Measurements from ENCODE around the gene SENP8.
"Not testable (repeated sequence)": the region's sequence is repeated elsewhere in the genome, so short reads cannot be mapped to it uniquely, and the experiment has no call there.

The SENP8 gene

DNA sequence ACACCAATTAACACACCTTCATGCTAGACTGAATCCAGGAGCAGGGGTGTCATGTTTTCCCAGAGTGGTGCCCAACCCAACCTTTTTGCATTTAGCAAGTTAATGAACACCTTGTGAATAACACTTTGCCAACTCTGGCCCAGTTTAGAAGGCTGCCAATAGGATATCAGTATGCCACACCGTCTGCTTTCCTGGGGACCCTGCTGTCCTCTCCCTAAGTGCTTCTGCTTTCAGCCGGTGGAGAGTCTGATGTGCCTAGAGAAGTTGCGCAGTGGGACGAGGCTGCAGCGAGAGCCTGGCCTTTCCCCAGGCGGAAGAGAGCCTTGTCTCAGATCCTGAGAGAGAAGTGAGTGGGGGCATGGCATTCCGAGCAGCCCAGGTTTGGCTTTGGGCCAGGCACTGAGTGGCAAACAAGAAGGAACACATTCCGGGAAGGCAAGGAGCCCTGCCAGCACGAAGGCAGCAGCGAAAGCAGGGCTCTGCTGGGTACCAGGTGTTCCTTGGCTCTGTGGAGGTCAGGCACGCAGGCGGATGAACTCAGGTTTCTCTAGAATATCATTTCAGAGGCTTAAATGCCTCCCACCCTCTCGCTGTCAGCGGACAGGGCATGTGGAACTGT lies 36.9 kb downstream of the SENP8 start:
- no peak for DNase-seq (ENCODE audit: low read depth in 2 of 2)

DNA sequence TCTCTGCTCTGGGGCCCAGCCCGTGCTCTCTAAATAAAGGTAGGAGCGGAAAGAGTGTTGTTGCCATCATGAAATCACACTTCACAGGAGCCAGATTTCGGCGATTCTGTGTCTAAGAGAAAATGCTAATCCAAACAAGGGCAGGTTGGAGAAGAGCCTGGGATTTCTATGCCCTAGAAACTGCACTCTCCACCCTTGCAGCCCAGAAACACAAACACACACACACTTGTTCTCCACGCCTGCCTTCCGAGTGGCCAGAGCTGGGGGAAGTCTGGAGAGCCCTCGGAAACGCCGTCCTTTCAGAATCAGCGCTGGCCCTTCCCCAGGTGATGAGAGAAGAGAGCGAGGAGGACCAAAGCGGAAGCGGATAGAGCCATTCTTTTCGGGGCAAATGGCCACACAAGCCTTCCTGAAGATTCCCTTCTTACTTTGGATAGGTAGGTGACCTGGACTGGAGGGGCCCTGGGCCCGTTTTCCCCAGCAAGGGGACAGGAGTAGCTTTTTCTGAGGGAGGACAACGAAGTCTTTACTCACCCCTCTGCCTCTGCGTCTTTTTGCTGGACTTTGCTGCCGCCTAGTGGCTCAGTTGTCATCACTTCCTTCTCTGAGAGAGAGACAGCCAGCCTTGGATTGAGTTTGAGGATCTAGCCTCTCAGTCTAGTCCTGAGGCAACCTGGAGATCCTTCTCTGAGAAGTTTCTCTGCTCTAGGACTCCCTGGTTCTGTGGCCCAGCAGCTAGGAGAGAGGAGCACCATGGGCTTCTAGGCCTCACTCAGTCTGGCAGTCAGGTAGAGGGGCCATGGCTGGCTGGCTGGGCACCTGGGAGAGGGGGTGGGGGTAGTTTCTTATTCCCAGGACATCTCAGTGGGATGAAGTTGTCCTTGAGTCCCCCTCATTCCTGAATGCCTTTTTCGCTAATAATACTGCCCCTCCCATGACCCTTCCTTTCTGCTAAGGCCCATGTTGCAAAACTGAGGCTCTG lies 37.7 kb downstream of the SENP8 start:
- peak; percentile 61 to 67 for DNase-seq (ENCODE audit: low read depth in 2 of 2)

DNA sequence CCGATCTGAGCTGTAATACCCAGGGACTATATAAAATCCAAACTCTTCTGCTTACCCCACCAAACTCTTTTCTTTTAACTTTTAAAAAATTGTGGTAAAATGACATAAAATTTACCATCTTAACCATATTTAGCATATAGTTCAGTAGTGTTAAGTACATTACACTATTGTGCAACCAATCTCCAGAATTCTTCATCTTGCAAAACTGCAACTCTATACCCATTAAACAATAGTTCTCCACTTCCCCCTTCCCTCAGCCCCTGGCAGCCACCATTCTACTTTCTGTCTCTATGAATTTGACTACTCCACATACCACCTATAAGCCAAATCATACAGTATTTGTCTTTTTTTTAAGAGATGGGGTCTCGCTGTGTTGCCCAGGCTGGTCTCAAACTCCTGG lies 38.7 kb downstream of the SENP8 start:
- no peak for DNase-seq (ENCODE audit: low read depth in 2 of 2)

DNA sequence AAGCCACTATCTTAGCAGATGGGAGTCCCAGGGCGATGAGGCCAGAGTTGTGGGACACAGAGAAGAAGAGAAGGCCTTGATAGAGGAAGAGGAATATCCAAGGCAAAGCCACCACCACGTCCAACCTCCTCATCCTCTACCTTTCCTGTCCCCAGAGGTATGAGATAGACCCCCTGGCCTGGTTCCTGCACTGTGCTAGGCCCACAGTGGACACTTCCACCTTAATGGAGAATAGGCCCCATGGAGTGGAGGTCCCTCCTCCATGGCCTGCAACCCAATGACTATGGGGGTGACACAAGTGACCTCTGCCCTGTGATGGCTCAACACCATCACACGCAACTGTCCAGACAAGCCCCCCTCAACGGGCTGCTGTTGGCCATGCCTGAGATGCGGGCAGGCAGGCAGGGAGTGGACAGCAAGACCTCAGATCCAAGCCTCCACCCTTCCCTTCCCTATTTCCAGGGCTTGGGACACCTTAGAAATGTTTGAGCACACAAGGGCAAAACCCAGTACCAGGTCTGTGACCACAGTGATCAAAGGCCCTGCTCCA lies 42.6 kb downstream of the SENP8 start:
- DNase-seq (ENCODE audit: low read depth in 2 of 2): no peak

DNA sequence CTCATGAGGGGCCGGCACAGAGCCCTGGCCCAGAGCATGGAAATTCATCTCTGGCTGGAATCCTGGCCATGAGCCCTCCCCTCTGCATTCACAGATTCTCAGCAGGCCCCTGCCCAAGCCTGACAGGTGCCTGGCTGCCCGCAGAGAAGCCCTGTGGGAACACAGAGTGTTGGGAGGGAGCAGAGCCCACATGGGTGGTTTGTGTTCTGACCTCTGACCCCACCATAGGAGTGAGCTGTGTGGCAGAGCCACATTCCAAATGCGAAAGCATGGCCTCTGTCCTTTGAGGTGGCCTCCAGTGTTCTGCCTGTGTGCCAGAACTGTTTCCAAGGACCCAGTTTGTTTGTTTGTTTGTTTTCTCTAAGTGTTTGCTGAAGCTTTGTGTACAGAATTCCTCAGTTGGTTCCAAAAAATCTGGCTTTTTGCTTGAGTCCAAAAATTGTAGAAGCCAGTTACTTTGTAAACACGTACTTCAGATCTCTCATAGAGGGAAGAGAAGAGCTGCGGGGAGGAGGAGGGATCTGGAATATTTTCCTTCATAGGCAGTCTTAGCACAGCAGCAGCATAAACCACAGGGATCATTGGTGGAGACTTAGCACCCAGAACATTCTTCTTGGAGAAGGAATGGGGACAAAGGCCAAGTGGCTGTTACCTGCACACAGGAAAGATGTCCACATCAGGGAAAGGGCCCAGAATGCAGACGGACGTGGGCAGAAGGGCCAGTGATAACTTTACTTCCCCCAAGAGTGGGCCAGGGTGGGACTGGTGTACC lies 43.3 kb downstream of the SENP8 start:
- DNase-seq (ENCODE audit: low read depth in 2 of 2): no peak

DNA sequence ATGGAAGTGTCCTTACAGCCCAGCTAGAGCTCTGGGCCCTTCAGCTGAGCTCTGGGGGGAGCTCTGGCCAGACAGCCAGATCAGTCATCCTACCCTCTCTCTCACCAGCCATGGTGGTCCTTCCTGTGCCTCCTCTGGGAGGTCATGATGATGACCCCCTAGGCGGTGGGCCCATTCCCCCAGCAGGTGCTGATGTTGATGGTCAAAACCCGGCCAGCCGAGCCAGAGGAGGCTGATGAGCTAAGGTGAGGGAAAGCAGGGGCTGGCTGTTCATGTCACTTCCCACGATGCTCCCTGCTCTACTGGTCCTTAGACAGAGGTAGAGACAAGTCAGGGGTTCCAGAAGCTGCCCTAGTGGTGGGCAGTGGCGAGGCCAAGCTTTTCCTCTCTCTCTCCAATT lies 44.4 kb downstream of the SENP8 start:
- no peak for DNase-seq (ENCODE audit: low read depth in 2 of 2)

DNA sequence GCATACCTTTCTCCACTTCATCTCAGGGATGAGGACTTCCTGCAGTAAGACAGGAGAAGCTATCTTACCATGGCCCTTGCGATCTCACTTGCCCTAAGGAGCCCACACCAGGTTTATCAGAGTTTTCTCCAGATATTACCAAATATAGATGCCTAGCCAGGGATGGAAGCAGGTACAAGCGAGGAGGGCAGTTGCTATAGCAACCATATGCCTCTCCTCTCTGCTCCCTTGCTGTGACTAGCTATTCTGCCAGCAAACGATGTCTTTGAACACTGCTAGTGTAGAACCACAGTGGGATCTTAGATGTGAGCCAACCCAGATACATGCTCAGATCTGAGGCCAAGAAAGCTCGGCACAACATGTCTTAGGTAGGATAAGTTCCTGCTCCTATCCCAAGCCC lies 45.5 kb downstream of the SENP8 start:
- no peak for DNase-seq (ENCODE audit: low read depth in 2 of 2)

DNA sequence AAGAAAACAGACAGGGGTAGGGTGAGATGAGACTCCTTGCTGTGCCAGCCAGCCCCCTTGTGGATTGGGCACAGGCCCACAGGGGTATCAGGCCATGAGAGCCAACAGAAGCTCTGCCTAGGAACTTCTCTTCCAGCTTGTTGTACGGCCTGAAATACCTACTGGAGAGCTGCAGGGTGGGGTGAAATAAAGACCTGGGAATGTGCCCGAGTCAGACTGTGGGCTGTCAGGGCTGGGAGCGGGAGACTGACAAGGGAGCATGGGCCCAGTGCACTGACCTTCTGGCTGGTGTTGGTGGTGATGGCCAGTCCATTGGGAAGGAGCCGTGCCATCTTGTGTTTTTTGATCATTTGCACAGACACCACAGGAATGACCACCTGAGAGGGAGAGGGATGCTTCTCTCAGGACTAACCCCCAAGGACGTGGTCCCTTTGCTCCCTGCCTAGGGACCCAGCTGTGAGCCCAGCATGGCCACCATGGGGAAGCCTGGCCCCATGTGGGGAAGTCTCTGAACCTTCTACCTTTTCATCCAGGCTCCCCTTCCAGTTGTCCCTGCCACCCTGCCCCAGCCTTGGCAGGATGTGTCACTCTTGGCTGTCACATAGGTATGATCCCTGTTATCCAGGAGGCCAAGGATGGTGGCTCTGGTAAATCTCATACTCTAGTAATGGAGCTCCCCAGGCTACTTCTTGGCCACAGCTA lies 48.7 kb downstream of the SENP8 start:
- DNase-seq (ENCODE audit: low read depth in 2 of 2): no peak

DNA sequence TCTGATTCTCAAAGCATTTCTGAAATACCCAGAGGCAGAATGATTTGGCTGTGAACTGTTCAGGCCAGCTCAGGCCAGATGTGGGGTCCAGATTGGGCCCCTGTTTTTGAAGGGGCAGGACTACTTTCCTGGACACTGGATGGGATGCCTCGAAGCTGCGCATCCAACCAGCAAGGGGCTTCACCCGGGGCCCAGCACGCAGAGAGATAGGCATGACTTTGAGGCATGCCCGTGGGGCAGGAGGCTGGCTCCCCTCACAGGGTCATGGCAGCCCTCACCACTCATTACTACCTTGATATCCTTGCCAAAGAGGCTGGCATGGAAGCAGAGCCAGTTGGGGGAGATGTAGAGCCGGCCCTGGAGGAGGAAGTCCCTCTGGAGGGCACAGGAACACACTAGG lies 49.2 kb downstream of the SENP8 start:
- no peak for DNase-seq (ENCODE audit: low read depth in 2 of 2)

DNA sequence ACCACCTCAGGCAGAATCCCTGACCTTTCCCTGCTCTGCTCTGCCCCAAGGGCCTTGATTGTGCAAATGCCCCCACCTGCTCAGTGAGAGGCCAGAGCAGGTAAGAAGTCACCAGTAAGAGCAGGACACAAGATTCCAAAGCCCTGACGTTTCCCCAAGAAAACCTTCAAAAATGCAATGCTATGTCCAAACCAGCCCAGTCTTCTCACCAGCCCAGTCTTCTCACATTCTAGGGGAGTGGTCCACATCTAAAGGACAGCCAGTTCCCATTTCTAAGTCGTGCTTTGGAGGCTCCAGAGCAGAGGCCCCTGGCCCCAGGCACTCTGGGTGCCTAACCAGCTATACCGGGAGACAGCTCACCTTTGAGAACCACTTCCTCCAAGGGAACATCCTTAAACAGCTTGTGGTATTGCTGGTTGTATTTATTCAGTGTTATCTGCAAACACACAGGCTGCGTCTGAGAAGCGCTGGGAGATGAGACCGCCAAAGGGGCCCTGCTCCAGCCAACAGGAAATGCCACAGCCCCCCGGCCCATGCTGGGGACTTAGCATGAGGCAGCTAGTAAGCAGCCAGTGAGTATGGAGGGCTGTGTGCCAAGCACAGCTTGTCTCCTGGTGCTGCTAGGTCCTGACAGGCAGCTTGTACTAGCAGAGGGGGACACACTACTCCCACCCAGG lies 50.1 kb downstream of the SENP8 start:
- no peak for DNase-seq (ENCODE audit: low read depth in 2 of 2)

DNA sequence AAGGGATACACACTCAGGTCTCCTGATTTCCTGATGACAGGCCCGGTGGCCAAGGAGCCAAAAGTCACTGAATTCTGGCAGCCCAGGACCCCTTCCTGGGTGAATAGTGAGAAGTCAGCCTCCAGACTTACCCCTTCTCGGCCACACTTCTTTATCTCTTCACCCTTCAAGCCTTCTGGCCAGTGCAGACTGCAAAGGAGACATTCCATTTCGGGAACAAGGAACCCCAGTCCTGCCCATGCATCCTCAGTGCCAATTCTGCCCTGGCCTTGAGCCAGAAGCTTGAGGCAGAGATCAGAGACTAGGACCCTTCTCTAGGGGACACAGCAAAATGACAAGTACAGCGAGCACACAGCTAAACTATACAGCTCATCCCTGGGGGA lies 50.6 kb downstream of the SENP8 start:
- DNase-seq (ENCODE audit: low read depth in 2 of 2): no peak

DNA sequence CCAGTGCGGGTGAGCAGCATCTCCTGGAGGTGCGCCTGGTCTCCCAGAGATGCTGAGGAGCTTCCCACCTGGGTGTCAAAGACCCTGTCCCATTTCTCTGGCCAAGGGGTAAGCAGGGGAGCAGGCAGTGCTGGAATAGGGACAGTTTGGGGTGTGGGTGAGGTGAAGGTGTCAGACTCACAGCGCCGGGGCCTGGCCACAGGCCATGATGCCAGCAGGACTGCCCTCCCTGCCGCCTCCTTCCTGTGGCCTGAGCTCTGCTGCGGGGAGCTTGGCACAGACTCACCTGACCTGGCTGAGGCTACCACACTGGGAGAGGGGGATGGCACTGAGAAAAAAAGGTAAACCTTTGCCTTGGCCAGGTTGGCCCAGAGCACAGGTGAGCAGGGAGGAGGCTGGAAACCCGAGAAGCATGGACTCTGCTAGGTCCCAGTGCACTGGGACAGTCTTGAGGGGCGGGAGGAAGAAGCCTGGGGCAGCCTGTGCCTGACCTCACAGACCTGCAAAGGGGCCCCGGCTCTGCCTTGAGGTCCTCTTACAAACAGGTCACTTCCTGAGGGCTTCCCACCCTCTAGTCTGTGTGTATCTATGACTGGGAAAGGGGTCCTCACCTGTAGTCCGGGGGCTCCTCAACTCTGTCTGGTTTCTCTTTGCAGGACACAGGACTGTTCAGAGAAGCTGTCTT lies 51.2 kb downstream of the SENP8 start:
- DNase-seq (ENCODE audit: low read depth in 2 of 2): no peak

DNA sequence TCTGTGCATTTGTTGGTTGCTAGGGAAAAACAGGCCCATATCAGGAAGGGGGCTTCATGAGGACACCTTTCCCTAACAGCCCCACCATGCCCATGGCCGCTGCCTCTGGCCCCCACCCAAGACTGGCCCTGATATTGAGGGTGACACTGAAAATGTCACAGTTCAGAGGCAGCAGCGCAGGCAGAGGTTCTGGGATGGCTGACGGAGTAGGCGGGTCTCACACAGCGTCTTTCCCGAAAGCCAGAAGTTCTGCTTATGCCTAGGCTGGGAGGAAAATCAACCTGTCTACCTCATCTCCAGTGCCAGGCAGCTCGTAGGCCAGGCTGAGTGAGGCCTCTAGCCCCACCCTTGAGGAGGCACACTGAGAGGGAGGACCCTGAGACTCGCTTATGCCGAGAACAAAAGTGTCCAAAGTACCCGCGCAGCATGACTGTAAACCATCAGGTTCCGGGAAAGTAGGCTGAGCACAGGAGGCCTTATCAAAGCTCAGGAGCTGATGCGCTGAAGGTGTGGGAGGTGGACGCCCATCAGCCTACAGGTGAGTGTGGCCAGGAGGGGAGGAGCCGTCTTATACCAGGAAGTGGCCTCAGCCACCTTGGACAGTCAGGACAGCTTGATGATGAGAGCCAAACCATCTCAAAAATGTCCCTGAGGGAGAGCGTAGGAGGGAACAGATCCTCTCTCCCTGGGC lies 51.9 kb downstream of the SENP8 start:
- no peak for DNase-seq (ENCODE audit: low read depth in 2 of 2)

DNA sequence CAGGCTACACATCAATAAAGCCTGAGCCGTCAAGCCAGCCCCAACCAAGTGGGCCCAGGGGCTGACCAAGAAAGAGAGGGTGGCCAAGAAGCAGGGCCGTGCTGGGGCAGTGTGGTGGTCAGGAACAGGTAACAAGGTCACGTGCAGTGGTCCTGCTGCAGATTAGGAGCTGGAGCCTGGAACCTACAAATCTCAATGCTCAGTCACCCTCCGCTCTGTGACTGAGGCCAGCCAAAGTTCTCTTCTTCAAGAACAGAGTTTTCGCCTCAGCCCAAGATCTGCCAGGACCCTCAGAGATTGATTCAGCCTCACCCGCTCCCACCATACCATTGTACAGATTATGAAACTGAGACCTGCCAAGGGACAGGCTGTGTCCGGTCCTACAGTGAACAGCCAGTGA lies 52.5 kb downstream of the SENP8 start:
- no peak for DNase-seq (ENCODE audit: low read depth in 2 of 2)

DNA sequence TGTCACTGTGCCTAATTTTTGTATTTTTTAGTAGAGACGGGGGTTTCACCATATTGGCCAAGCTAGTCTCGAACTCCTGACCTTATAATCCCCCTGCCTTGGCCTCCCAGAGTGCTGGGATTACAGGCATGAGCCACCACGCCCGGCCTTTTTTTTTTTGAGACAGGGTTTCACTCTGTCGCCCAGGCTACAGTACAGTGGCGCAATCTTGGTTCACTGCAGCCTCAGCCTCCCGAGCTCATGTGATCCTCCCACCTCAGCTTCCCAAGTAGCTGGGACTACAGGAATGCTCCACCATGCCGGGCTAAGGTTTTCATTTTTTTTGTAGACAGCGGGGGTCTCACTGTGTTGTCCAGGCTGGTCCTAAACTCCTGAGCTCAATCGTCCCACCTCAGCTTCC lies 53.8 kb downstream of the SENP8 start:
- not testable (repeated sequence) for DNase-seq (ENCODE audit: low read depth in 2 of 2)

DNA sequence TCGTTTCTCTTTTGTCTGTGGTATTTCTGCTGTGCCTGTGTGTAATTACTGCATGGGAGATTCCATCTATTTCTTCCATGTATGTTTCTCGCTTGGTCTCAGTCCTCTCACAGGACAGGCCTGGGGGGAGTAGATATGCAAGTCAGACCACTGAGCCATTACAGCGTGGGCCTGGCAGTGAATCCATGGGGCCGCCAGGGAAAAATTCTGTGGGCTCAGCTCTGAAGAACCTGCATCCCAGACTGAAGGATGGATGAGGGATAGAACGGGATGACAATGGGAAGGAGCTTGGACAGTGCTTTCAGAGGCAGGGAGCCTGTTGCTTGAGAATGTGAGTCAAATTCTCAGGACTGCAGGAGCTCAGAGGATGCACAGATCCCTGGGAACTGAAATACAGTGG lies 54.6 kb downstream of the SENP8 start:
- no peak for DNase-seq (ENCODE audit: low read depth in 2 of 2)

DNA sequence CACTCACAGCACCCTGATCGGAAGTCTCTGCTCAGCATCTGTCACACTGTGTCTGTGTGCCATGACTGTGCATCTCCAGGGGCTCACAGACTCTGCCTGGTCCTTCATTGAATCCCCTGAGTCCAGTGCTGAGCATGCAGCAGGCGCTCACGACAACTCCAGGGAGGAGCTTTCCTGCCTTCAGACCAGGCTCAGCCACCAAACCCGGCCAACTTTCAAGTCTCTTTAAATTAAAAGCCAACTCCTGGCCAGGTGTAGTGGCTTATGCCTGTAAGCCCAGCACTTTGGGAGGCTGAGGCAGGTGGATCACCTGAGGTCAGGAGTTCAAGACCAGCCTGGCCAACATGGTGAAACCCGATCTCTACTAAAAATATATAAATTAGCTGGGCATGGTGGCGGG lies 55.2 kb downstream of the SENP8 start:
- no peak for DNase-seq (ENCODE audit: low read depth in 2 of 2)

DNA sequence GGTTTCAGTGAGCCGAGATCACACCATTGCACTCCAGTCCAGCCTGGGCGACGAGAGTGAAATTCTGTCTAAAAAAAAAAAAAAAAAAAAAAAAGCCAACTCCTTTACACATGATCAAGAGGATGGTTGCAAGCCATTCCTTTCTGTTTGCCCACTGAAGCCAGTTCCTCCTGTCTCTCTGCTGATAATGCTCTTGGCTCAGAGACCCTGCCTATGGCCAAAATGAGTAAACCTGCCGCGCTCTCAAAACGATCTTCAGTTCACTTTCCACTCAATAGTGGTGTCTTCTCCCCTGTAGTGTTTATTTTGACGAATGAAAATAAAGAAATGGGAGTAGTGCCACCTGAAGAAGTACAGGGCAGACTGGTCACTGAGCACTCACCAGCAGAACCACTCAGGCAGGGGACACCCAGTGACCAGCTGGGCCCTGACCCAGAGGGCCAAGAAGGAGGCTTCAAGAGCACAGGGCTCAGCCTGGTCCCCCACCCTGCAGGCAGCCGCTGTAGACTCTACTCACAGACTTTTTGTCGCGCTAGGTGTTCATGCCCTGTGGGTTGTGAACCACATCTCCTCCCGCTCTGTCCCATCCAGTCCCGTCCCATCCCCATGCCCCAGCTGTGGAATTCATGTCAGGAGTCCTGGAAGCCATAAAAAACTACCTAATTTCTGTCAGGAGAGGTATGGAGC lies 55.8 kb downstream of the SENP8 start:
- DNase-seq (ENCODE audit: low read depth in 2 of 2): no peak

DNA sequence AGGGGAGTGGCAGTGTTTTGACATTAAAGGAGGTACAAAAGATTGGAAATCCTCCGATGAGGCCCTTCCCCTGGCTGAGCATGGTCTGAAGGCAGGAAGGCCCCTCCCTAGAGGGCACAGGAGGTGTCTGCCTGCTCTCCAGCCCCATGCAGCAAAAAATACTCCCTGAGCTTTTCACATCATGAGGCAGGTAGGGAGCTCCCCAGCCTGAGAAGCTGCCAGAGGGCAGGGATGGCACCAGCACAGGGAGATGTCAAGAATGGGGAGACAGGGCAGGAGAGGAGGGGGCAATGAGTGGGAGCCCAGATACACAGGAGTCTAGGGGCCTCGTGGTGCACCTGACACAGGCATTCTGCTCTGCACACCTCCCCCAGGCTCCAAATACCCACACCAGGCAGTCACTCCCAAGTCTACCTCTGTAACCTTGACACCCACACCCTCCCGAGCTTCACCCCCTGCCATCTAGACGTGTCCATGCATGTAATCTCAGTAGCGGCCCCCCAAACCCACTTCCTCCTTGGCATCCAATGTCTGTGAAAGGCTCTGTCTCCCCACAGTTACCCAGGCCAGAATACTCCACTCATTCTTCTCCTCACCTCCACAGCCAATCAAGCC lies 56.5 kb downstream of the SENP8 start:
- DNase-seq (ENCODE audit: low read depth in 2 of 2): no peak
